Calu3 (cell line): ENCODE results near the gene LAMC1. TPM values are rescaled to one million over a fixed set of nuclear protein-coding genes. Genes with fewer than 3 reads are reported as not detected.

Experiments used
- BruUV-seq: library from RNA; stranded (reverse); fragments of 400-500 nt; replicated peaks from 2 replicates; lab custom pipeline; 2021; lab: Mats Ljungman, UMichigan
- CTCF ChIA-PET: fragments of 300-600 bp; sonication (Branson Sonifier 250); formaldehyde crosslinking; loops from one replicate; lab custom pipeline; 2022; ENCODE audit warnings: antibody characterized with exemption; lab: Charles Lee
- DNase-seq: peaks from one replicate; pipeline ENCODE4 v3.0.0; 2022
- H3K27ac Mint-ChIP-seq: one replicate; pipeline ENCODE4 v1.8.0; 2022; ENCODE audit warnings: mixed read lengths; ENCODE audit not compliant: unreplicated experiment
- H3K27me3 Mint-ChIP-seq: one replicate; pipeline ENCODE4 v1.8.0; 2022; ENCODE audit warnings: mixed read lengths; ENCODE audit not compliant: unreplicated experiment
- H3K36me3 Mint-ChIP-seq: one replicate; pipeline ENCODE4 v1.8.0; 2022; ENCODE audit warnings: mild to moderate bottlenecking, moderate library complexity, mixed read lengths; ENCODE audit not compliant: insufficient read depth, unreplicated experiment
- H3K4me1 Mint-ChIP-seq: one replicate; pipeline ENCODE4 v1.8.0; 2022; ENCODE audit warnings: mild to moderate bottlenecking, low read depth, mixed read lengths; ENCODE audit not compliant: unreplicated experiment
- H3K4me3 Mint-ChIP-seq: one replicate; pipeline ENCODE4 v1.8.0; 2022; ENCODE audit warnings: mild to moderate bottlenecking, low read depth, moderate library complexity, mixed read lengths; ENCODE audit not compliant: unreplicated experiment
- H3K9me3 Mint-ChIP-seq: one replicate; pipeline ENCODE4 v1.8.0; 2022; ENCODE audit warnings: low read depth, mixed read lengths; ENCODE audit not compliant: unreplicated experiment
- intact Hi-C: fragments of 100-400 bp; cut with micrococcal nuclease; formaldehyde crosslinking; loops from one replicate; pipeline ENCODE4 v1.10.0; 2022; ENCODE audit not compliant: unreplicated experiment
- total RNA-seq: library from RNA; stranded (reverse); gene quantifications from 2 replicates; pipeline ENCODE4 v1.2.3, GENCODE V29; 2022
- TF ChIP-seq, protein P1 (sequence below): fragments of 200-600 bp; IDR thresholded peaks from one replicate; pipeline ENCODE4 v1.8.0; 2022; ENCODE audit warnings: antibody characterized with exemption; ENCODE audit not compliant: unreplicated experiment

The LAMC1 gene
- total RNA-seq, 1 experiment from 2014 or later = 579 TPM

DNA sequence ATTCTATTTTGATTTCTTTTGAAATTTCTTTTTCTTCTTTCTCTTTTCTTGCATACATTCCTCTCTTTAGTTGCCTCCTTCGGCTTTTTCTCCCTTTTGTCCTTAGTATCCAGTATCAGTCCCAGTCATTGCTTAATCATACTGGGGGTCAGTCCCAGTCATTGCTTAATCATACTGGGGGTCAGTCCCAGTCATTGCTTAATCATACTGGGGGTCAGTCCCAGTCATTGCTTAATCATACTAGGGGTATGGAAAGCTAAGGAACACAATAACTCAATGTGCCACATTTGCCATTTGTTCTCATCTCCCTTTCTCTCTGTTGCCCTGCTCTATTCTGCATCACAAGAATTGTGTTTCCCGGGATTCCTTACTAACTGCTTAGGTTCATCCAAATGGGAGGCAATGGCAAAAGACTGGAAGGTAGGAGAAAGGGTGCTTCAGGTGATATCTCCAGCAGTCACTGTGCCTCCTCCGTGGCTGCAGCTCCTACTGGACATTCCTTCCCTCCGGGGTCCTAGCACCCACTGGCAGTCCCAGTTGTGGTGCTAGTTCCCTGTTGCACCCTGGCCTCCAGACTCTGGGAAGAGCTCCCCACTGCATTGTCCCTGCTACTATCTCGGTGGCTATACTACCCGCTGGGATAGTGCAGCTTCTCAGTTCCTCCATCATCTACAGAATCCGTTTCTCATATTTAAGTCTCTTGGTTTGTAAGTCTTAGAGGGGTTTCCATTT is 32.6 kb upstream of the LAMC1 start:
- no peak for DNase-seq
- TF ChIP-seq, protein P1, sequence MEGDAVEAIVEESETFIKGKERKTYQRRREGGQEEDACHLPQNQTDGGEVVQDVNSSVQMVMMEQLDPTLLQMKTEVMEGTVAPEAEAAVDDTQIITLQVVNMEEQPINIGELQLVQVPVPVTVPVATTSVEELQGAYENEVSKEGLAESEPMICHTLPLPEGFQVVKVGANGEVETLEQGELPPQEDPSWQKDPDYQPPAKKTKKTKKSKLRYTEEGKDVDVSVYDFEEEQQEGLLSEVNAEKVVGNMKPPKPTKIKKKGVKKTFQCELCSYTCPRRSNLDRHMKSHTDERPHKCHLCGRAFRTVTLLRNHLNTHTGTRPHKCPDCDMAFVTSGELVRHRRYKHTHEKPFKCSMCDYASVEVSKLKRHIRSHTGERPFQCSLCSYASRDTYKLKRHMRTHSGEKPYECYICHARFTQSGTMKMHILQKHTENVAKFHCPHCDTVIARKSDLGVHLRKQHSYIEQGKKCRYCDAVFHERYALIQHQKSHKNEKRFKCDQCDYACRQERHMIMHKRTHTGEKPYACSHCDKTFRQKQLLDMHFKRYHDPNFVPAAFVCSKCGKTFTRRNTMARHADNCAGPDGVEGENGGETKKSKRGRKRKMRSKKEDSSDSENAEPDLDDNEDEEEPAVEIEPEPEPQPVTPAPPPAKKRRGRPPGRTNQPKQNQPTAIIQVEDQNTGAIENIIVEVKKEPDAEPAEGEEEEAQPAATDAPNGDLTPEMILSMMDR = no peak
- H3K4me1 Mint-ChIP-seq = peaks cover 22% of the 10 kb centered on the region
- peak overlapping the region; percentile 6 for H3K4me3 Mint-ChIP-seq
- H3K36me3 Mint-ChIP-seq = no peaks in the 10 kb centered on the region
- intact Hi-C loops = no loop called here
- BruUV-seq = no TSS peak
- no peaks in the 10 kb centered on the region for H3K27me3 Mint-ChIP-seq
- H3K27ac Mint-ChIP-seq = peak overlapping the region; percentile 51
- no peaks in the 10 kb centered on the region for H3K9me3 Mint-ChIP-seq
- CTCF ChIA-PET = no interaction called here

DNA sequence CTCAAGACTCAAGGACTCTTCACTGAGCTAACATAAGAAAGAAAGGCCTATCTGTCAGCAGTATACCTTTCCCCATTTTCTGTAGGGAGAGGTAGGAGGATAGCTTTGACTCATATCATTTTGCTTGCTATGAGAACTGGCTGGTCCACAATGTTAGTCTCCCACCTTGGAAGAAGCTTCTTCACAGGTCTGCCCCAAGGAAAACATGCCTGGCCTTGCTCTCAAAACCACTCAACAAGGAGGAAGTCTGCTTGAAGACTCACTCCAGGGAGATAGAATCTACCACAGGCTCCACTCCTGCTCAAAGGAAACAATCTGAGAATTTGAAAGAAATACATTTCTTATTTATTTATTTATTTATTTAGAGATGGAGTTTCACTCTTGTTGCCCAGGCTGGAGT is 29.5 kb upstream of the LAMC1 start:
- H3K27me3 Mint-ChIP-seq = no peaks in the 10 kb centered on the region
- H3K4me3 Mint-ChIP-seq = no peak overlapping the region
- TF ChIP-seq, protein P1 = no peak
- H3K36me3 Mint-ChIP-seq = peaks cover 4% of the 10 kb centered on the region
- intact Hi-C loops = no loop called here
- DNase-seq = no peak
- CTCF ChIA-PET = no interaction called here
- H3K9me3 Mint-ChIP-seq = no peaks in the 10 kb centered on the region
- peaks cover 24% of the 10 kb centered on the region for H3K4me1 Mint-ChIP-seq
- no TSS peak for BruUV-seq
- no peak overlapping the region for H3K27ac Mint-ChIP-seq

DNA sequence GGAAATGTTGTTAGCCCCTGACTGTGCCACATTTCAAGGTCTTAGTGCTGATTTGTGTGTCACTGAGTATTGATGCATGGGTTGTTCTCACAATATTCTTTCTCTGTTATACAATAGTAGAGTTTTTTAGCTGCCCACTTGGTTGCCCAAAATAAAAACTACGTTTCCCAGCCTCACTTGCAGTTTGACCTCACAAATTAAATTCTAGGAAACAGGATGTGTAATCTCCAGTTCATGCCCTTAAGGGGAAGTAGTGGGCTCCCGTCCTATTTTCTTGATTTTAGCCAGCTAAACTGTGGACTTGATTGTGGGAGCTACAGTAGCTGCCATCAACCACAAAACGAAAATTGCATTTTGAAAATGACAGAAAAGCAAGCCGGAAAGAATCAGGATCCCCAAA is 27.3 kb upstream of the LAMC1 start:
- CTCF ChIA-PET = no interaction called here
- no peaks in the 10 kb centered on the region for H3K9me3 Mint-ChIP-seq
- peaks cover 4% of the 10 kb centered on the region for H3K36me3 Mint-ChIP-seq

DNA sequence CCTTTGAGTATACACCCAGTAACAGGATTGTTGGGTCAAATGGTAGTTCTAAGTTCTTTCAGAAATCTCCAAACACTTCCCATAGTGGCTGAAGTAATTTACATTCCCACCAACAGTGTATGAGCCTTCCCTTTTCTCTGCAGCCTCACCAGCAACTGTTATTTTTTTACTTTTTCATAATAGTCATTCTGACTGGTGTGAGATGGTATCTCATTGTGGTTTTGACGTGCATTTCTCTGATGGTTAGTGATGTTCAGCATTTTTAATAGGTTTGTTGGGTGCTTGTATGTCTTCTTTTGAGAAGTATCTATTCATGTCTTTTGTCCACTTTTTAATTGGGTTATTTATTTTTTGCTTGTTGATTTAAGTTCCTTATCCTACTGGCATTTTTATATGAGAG is 26.4 kb upstream of the LAMC1 start:
- DNase-seq = no peak
- Mint-ChIP-seq H3K9me3 (no peaks in the 10 kb centered on the region), H3K27me3 (no peaks in the 10 kb centered on the region), H3K27ac (no peak overlapping the region), H3K36me3 (peaks cover 4% of the 10 kb centered on the region), H3K4me3 (no peak overlapping the region), H3K4me1 (peaks cover 34% of the 10 kb centered on the region)
- TF ChIP-seq, protein P1 = no peak
- CTCF ChIA-PET = no interaction called here
- intact Hi-C loops = no loop called here
- no TSS peak for BruUV-seq

More for the DNA sequence above, 27.3 kb upstream of the LAMC1 start:
- BruUV-seq = no TSS peak
- Mint-ChIP-seq H3K27ac (no peak overlapping the region), H3K4me1 (peaks cover 28% of the 10 kb centered on the region), H3K4me3 (no peak overlapping the region), H3K27me3 (no peaks in the 10 kb centered on the region)
- intact Hi-C loops = no loop called here
- TF ChIP-seq, protein P1 = no peak
- no peak for DNase-seq
